Adipose tissue (tissue), 3 donors: ENCODE results near the gene ANKRD44. TPM values are rescaled to one million over a fixed set of nuclear protein-coding genes. Genes with fewer than 3 reads are reported as not detected.

ENCODE experiments used
- H3K27ac ChIP-seq: one replicate; pipeline ENCODE4 v1.5.1; 2013; ENCODE audit warnings: low read depth, low read length
- WGBS, 3 donors: extraction: QIAGEN DNeasy Blood & Tissue Kit; methylation state at CpG; one replicate each; pipeline ENCODE4 v1.1.7; 2013; 5-methylcytosine and 5-hydroxymethylcytosine counted together
- polyA plus RNA-seq, 3 donors: library from polyadenylated mRNA; stranded (reverse); fragments of 200-250 nt; gene quantifications; one replicate each; pipeline ENCODE4 v1.2.3, GENCODE V29; 2013
- donor health status: healthy with polysubstance abuse.
- donor health status: Bipolar disorder and iron deficiency.
- donor health status: healthy.

Gene ANKRD44
- polyA plus RNA-seq, 3 donors, result 1.3 to 4.2 (median 3.5) TPM

GRCh38 chr2:196980473-196980872 is 330.1 kb downstream of the ANKRD44 start:
- 57 to 63% (median 62%) methylated on average over 3 of the region's 3 CpGs for WGBS, 3 donors
- H3K27ac ChIP-seq, result no peak overlapping the region

- WGBS, 3 donors, result 72 to 91% (median 86%) methylated on average over 1 of the region's 1 CpG
- no peak overlapping the region for H3K27ac ChIP-seq
Observed at GRCh38 chr2:196980001-196980400, 330.6 kb downstream of the ANKRD44 start.

- no peak overlapping the region for H3K27ac ChIP-seq
- 61 to 79% (median 74%) methylated on average over 2 of the region's 2 CpGs for WGBS, 3 donors
Observed at GRCh38 chr2:196977507-196977906, 333.1 kb downstream of the ANKRD44 start.

- 82 to 85% (median 83%) methylated on average over 1 of the region's 1 CpG for WGBS, 3 donors
Observed at GRCh38 chr2:196974970-196975369, 335.6 kb downstream of the ANKRD44 start.

GRCh38 chr2:196971574-196972279 is 338.9 kb downstream of the ANKRD44 start:
- 63 to 83% (median 78%) methylated on average over 3 of the region's 3 CpGs for WGBS, 3 donors
- H3K27ac ChIP-seq, result no peak overlapping the region

More at GRCh38 chr2:196974970-196975369, 335.6 kb downstream of the ANKRD44 start:
- H3K27ac ChIP-seq, result no peak overlapping the region

GRCh38 chr2:196970099-196970498 is 340.5 kb downstream of the ANKRD44 start:
- H3K27ac ChIP-seq, result no peak overlapping the region
- WGBS, 3 donors, result 65 to 81% (median 66%) methylated on average over 4 of the region's 4 CpGs

GRCh38 chr2:196968516-196968915 is 342.1 kb downstream of the ANKRD44 start:
- H3K27ac ChIP-seq, result no peak overlapping the region
- WGBS, 3 donors, result 93 to 95% (median 95%) methylated on average over 1 of the region's 1 CpG

- WGBS, 3 donors, result 82 to 93% (median 83%) methylated on average over 3 of the region's 3 CpGs
- no peak overlapping the region for H3K27ac ChIP-seq
Observed at GRCh38 chr2:196967775-196968174, 342.8 kb downstream of the ANKRD44 start.

GRCh38 chr2:196967116-196967515 is 343.5 kb downstream of the ANKRD44 start:
- H3K27ac ChIP-seq, result no peak overlapping the region
- WGBS, 3 donors, result 34 to 42% (median 40%) methylated on average over 7 of the region's 7 CpGs

GRCh38 chr2:196966061-196966460 is 344.5 kb downstream of the ANKRD44 start:
- H3K27ac ChIP-seq, result no peak overlapping the region
- 37 to 70% (median 51%) methylated on average over 3 of the region's 3 CpGs for WGBS, 3 donors

GRCh38 chr2:196965651-196966050 is 344.9 kb downstream of the ANKRD44 start:
- no peak overlapping the region for H3K27ac ChIP-seq
- WGBS, 3 donors, result 51 to 90% (median 83%) methylated on average over 4 of the region's 4 CpGs

GRCh38 chr2:196963961-196964360 is 346.6 kb downstream of the ANKRD44 start:
- no peak overlapping the region for H3K27ac ChIP-seq
- WGBS, 3 donors, result 36 to 89% (median 73%) methylated on average over 1 of the region's 1 CpG

GRCh38 chr2:196963043-196963442 is 347.5 kb downstream of the ANKRD44 start:
- H3K27ac ChIP-seq, result no peak overlapping the region
- 73 to 80% (median 78%) methylated on average over 2 of the region's 2 CpGs for WGBS, 3 donors

GRCh38 chr2:196962325-196962724 is 348.3 kb downstream of the ANKRD44 start:
- WGBS, 3 donors, result 75 to 96% (median 94%) methylated on average over 2 of the region's 2 CpGs
- H3K27ac ChIP-seq, result no peak overlapping the region

GRCh38 chr2:196961889-196962288 is 348.7 kb downstream of the ANKRD44 start:
- no peak overlapping the region for H3K27ac ChIP-seq

GRCh38 chr2:196959734-196960338 is 350.7 kb downstream of the ANKRD44 start:
- no peak overlapping the region for H3K27ac ChIP-seq
- 68 to 80% (median 73%) methylated on average over 3 of the region's 3 CpGs for WGBS, 3 donors

GRCh38 chr2:196959281-196959680 is 351.3 kb downstream of the ANKRD44 start:
- WGBS, 3 donors, result 89 to 92% (median 92%) methylated on average over 2 of the region's 2 CpGs
- no peak overlapping the region for H3K27ac ChIP-seq

- no peak overlapping the region for H3K27ac ChIP-seq
Observed at GRCh38 chr2:196957881-196958525, 352.6 kb downstream of the ANKRD44 start.

GRCh38 chr2:196957442-196957841 is 353.1 kb downstream of the ANKRD44 start:
- WGBS, 3 donors, result 91 to 98% (median 95%) methylated on average over 5 of the region's 5 CpGs
- H3K27ac ChIP-seq, result no peak overlapping the region

More at GRCh38 chr2:196957881-196958525, 352.6 kb downstream of the ANKRD44 start:
- WGBS, 3 donors, result 88 to 93% (median 91%) methylated on average over 1 of the region's 1 CpG
